Measurements from ENCODE around the gene CNTN3. TPM values are rescaled to one million over a fixed set of nuclear protein-coding genes. Genes with fewer than 3 reads are reported as not detected.

CNTN3 gene
- 24.5 TPM for total RNA-seq

DNA sequence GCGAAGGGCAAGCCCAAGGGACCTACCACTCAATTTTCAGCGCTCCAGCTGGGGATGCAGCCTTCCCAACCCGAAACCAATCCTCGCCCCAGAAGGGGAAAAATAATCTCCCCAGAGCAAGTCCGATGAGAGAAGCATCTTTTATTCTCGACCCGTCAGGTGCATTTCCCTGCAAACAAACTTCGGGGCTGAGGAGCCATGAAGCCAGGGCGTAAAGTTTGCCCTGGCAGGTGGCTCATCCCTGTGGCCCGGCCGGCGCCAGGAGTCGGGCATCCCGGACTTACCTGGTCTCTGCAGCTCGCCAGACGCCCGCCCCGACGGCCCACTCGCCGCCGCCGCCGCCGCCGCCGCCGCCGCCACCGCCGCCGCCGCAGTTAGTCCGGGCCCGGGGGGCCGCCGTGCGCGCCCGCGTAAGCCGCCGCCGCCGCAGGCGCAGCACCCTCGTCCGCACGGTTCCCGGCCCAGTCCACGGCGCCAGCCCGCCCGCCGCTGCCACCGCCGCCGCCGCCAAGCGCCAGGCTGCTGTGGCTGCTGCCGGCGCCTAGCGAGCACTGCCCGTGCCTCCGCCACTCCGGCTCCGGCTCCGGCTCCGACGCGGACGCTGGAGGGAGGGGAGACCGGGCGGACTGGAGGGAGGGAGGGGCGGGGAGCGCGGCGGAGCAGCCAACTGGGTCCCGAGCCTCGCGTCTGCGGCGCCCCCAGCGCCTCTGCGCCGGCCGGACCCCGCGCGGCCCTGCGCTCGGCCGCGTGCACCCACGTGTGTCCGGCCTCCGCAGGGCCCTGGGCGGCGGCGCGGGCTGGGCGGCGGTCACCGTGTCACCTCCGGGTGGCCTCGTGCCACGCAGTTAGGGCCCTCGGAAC lies at the start of gene CNTN3:
Gene CNTN3, minus strand, starts transcription at position 553 of the 861 bp plus-strand sequence. CDS start 93,547 bp downstream, outside the sequence.
- DNase-seq (ENCODE audit: low spot score), result peak; percentile 44

GRCh38 chr3:74663178-74663577 lies 48.7 kb upstream of the CNTN3 start:
- no peak for DNase-seq (ENCODE audit: low spot score)

DNA sequence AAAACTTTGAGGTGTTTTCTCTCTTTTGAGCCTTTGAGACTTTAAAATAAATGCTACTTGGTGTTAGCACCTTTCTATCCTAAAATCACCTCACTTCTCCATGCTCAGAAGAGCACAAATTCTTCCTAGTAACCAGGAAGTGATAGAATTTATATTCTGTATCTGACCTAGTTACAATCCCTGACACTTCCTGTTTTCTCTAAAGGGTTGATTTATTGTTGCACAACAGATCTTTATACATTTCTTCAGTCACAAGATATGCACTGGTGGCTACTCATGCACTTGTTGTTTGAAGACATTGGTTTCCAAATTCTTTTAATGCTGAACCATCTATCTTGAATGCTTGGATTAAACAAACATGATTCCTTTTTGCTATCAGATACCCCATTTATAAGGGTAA lies 47.2 kb upstream of the CNTN3 start:
- DNase-seq (ENCODE audit: low spot score), result no peak

- DNase-seq (ENCODE audit: low spot score), result no peak
Measured at GRCh38 chr3:74651885-74652284, 37.4 kb upstream of the CNTN3 start.

- no peak for DNase-seq (ENCODE audit: low spot score)
Measured at GRCh38 chr3:74651292-74651691, 36.8 kb upstream of the CNTN3 start.

GRCh38 chr3:74648107-74648506 lies 33.6 kb upstream of the CNTN3 start:
- DNase-seq (ENCODE audit: low spot score), result no peak

GRCh38 chr3:74646094-74646493 lies 31.6 kb upstream of the CNTN3 start:
- DNase-seq (ENCODE audit: low spot score), result no peak

DNA sequence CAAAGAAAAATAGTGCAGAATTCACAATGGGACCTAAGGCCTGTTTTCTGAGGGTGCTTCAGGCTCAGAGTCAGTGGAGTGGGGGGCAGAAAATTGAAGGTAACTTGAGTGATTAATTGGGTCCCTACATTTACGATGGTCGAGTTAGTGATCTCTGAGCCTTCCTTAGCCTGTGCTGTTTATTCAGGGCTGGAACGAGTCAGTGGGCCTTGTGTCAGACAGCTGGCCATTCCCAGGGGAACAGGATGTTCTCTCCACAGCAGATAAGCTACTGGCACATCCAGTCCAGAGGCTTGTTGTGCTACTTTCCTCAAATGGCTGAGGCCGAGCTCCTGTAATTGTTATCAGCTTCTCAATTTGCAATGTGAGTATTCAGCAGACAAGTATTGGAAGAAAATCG lies 29.2 kb upstream of the CNTN3 start:
- peak; percentile 69 for DNase-seq (ENCODE audit: low spot score)

DNA sequence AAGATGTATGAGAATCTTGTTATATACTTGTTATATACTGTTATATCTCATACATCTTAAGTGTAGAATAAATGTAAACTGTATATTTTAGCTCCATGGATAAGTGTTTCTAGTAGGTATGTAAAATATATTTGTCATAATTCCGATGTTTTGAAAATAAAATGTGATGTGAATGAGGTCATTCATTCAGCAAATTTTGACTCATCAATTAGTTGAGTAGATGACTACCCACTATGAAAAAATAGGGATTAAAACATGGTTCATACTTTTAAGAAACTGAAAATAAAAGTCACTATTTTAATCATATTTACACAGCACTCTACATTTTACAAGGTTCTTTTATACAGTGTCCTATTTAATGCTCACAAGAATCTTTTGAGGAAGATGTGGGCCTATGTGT lies 28.4 kb upstream of the CNTN3 start:
- no peak for DNase-seq (ENCODE audit: low spot score)

- DNase-seq (ENCODE audit: low spot score), result no peak
Measured at GRCh38 chr3:74640211-74640610, 25.8 kb upstream of the CNTN3 start.

- DNase-seq (ENCODE audit: low spot score), result no peak
Measured at GRCh38 chr3:74639681-74640080, 25.2 kb upstream of the CNTN3 start.

- DNase-seq (ENCODE audit: low spot score), result no peak
Measured at GRCh38 chr3:74636981-74637380, 22.5 kb upstream of the CNTN3 start.

- no peak for DNase-seq (ENCODE audit: low spot score)
Measured at GRCh38 chr3:74633021-74633420, 18.6 kb upstream of the CNTN3 start.

DNA sequence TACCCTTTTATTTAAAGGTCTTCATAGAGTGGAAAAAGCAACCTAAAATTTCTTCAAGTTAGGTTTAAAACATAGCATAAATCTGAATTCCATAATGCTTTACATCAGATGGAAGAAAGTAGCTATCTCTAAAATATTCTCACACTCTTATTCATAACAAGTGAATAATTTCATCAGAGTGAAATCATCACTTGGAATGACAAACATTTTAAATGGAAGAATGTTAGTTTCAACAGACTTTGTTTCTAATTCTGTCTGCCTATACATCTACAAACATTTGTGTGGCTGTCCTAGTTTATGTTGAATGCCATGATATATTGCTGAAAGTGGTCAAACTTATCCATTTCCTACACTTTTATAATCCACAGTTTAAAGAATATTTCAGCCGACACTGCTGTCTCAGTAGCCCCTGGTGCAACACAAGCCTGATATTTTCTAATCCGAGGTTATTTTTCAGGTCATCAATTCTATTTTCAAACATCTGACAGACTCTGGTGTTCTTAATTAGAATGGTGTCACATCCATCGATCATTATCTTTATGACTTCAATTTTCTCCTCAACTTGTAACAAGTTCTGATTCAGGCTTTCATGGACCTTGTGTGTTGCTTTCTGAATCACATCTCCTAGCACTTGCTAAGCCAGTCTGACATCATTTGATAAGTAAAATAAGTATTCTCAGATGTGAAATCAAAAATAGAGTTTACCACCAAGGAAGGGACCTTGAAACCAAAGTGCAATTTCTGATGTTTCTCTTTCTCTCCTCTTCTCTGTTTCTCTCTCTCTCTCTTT lies 17.1 kb upstream of the CNTN3 start:
- no peak for DNase-seq (ENCODE audit: low spot score)

- DNase-seq (ENCODE audit: low spot score), result no peak
Measured at GRCh38 chr3:74630602-74631001, 16.1 kb upstream of the CNTN3 start.

- no peak for DNase-seq (ENCODE audit: low spot score)
Measured at GRCh38 chr3:74626011-74626410, 11.6 kb upstream of the CNTN3 start.

DNA sequence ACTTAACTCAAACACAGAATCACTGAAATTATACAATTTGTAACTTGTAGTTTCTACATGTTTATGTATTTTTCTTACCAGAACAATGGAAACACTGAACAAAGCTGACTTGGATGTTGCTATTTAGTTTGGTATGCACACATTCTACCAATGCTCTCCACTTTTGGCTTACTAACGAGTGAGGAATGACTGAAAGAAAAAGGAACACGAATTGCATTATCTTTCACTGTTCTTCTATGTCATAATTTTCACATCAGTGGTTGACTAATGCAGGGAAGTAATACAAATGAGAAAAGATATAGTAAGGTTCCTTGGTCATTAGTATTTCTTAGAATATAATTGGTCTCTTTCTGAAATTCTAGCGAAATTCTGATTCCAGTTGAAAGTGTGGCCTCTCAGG lies 9.8 kb upstream of the CNTN3 start:
- DNase-seq (ENCODE audit: low spot score), result no peak

DNA sequence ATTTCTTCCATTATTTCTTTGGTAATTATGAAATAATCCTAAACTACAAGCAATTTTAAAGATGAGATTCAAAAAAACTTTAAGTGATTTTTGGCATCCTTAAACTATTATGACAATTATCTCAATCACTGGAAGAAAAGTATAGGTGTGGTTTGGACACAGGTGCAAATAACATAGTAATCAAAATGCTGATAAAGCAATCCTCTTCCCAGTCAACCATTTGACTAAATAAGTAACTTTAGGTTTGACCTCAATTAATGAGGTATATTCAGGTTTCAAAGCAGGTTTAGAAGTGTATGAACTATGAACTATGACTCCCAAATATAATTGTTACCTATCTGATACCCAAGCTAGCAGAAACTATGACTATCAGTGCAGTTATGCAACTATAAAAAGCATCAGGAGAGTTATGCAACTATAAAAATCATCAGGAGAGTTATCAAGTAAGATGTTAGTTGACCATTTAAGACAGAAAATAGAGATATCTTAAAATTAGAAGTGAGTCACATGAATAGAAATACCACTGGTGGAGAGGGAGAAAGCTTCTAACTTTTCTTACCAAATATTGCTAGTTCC lies 8.9 kb upstream of the CNTN3 start:
- no peak for DNase-seq (ENCODE audit: low spot score)

DNA sequence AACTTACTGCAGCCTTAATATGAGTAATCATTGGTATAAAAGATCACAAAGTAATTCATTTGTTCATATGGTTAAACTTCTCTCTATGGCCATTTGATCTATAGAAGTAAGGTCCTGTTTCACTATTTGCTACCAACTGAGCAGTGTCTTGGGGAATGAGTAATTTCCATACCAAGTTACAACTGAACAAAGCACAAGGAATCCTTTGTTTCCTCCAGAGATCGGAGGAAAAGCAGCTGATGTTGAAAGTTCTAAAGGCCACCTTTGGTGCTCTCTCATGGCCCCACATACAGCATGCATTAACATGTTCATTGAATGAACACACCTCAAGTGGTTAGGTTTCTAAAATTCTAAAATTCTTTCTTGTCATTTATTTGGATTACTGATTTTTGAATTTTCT lies 7.1 kb upstream of the CNTN3 start:
- DNase-seq (ENCODE audit: low spot score), result no peak

DNA sequence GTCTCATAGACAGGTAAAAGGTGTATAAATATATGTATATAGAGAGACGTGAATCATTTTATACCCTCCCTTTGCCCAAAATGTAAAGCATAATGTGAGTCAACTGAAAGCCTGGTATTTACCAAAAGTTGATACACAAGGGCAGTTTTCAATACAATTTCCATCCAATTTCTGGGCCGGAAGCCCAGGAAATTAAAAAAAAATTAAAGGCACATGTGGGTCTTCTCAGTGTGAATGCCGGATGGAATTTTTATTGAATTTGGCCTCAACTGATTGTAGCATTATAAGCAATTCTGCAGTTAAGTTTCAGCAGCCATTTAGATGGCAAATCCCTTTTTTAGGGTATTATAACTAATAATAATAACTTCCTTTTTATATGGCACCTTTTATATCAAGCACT lies 3.3 kb upstream of the CNTN3 start:
- DNase-seq (ENCODE audit: low spot score), result no peak

GRCh38 chr3:74613521-74614106 lies 845 bp downstream of the CNTN3 start:
- DNase-seq (ENCODE audit: low spot score), result no peak

DNA sequence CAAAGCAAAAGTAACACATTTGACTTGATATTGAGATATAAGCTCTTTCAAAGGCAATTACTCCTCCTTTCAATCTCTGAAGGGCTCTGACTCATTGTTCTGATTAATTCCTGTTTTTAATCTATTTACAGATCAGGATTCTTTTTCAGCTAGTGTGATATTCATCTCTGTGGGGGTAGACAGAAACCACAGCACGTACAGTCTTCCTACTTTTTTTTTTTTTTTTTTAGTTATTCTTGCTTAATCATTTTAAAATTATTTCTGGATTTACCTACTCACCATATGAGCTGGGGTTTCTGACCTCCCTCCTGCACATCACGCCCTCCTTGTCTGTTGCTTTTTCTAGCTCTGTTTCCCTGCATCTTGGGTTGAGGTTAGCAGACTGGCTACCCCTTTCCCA lies 1.4 kb downstream of the CNTN3 start:
- DNase-seq (ENCODE audit: low spot score), result no peak

All from ureter (tissue), 1 donor.